VCaP (cell line): ENCODE data around the gene CKM.
"Not testable (repeated sequence)": the region's sequence is repeated elsewhere in the genome, so short reads cannot be mapped to it uniquely, and the experiment has no call there.

Source experiments
- H3K27ac ChIP-seq: fragments of 450-650 bp; 2 replicates; pipeline ENCODE4 v1.5.1; 2017
- CTCF ChIP-seq: fragments of 450-650 bp; conservative IDR thresholded peaks from 2 replicates; pipeline ENCODE4 v1.5.1; 2017; ENCODE audit warnings: mild to moderate bottlenecking, moderate library complexity

Gene CKM

DNA sequence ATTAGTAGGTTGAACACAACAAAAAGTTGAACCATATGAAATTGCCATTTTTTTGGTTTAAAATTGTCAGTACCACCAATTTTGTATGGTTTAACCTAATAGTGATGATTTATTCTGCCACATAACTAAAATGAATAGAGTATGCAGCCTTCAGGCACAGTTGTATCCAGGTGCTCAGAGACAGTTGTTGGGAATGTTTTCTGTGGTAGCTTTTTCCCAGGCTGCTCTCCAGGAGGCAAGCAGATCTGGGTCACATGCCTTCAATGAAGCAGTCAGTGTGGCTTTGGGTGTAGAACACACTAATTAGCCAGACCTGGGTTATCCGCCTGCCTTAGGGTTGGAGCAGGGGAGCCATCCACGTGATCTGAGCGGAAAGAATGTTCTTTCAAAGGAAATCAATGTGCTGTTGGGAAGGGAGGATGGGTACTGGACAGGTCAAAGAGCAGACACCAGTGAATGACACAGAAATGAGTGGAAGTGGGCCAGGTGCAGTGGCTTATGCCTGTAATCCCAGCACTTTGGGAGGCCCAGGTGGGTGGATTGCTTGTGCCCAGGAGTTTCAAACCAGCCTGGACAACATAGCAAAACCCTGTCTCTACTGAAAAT lies 43.0 kb downstream of the CKM start:
- TF ChIP-seq CTCF: no peak
- H3K27ac ChIP-seq: no peak overlapping the region

GRCh38 chr19:45278087-45278486 lies 44.6 kb downstream of the CKM start:
- no peak for TF ChIP-seq CTCF
- no peak overlapping the region for H3K27ac ChIP-seq

DNA sequence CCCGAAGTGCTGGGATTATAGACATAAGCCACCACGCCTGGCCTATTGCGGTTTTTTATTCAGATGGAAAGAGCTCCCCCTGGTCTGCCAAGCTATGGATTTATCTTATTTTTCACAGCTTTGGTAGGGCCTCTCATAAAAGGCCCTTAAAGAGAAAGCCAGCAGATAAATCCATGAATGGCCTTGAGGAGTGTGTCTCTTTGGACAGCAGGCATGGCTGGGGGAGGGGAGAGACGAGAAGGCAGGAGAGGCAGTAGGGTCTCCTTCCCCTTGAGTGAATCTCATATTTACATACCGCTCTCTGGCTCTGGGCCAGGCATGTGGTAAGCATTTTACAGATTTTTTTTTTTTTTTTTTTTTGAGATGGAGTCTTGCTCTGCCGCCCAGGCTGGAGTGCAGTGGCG lies 46.4 kb downstream of the CKM start:
- no peak overlapping the region for H3K27ac ChIP-seq
- no peak for TF ChIP-seq CTCF

- no peak for TF ChIP-seq CTCF
- no peak overlapping the region for H3K27ac ChIP-seq
Measured at GRCh38 chr19:45275370-45275971, 47.2 kb downstream of the CKM start.

DNA sequence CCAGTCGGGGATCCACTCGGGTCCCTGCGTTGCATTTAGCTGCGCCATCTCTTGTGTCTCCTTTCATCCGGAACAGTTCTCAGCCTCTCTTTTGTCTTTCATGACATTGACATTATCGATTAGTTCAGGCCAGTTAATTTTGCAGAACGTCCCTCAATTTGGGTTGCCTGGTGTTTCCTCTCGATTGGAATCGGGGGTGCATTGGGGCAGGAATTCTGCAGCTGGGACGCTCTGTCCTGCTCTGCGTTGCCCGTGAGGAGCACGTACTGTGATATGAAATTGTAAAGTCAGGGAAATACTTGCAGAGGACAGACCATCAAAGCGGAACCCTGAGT lies 49.2 kb downstream of the CKM start:
- peak overlapping the region; percentile 73 for H3K27ac ChIP-seq

DNA sequence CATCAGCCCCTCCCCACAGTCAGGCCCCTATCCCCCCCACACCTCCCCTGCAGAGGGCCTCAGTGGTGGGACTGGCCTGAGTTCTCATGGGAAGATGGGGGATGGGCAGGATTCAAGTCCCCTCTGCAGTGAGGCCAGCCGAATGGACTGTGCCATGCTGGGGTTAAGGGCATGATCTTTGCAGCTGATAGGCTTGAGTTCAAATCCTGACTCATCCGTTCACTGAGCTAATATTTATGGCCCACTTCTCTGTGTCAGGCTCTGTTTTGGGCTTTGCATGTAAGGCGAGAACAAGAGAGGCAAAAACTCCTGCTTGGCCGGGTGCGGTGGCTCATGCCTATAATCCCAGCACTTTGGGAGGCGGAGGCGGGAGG lies 51.0 kb downstream of the CKM start:
- H3K27ac ChIP-seq: peak overlapping the region; percentile 73; the same call in 1 of the 2 replicates
- TF ChIP-seq CTCF: no peak

More for the DNA sequence above, 49.2 kb downstream of the CKM start:
- TF ChIP-seq CTCF: no peak; the same call in 1 of the 2 replicates

DNA sequence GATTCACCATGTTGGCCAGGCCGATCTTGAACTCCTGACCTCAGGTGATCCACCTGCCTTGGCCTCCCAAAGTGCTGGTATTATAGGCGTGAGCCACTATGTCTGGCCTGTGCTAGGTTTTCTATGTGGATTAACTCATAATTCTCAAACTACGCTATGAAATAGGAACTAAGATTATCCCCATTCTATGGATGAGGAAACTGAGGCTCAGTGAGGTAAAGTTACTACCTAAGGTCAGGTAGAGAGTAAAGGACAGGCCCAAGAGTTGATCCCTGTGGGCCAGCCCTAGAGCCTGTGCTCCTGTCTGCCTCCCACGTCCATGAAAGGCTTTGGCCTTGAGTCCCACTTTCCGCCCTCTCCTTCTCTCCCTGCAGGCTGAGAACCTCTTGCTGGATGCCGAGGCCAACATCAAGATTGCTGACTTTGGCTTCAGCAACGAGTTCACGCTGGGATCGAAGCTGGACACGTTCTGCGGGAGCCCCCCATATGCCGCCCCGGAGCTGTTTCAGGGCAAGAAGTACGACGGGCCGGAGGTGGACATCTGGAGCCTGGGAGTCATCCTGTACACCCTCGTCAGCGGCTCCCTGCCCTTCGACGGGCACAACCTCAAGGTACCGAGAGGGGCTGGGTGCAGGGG lies 51.5 kb downstream of the CKM start:
- no peak overlapping the region; the same call in 1 of the 2 replicates for H3K27ac ChIP-seq
- TF ChIP-seq CTCF: no peak

- H3K27ac ChIP-seq: not testable (repeated sequence)
Measured at GRCh38 chr19:45269939-45270338, 52.7 kb downstream of the CKM start.
